ENCODE data around the gene VDAC2. TPM values are rescaled to one million over a fixed set of nuclear protein-coding genes. Genes with fewer than 3 reads are reported as not detected.

Gene VDAC2
- total and polyA plus RNA-seq, 10 of the 15 experiments (the other 5 are each of a cell fraction or from before 2014, with no cell fraction given): 73.4 to 294 (median 146) TPM

- TF ChIP-seq IRF3 (IDR thresholded peaks at IDR 0.05) (no peak), CREM (IDR thresholded peaks at IDR 0.05; ENCODE audit: low read depth) (no peak), CHD4 (IDR thresholded peaks at IDR 0.05) (no peak), NBN (IDR thresholded peaks at IDR 0.05) (no peak)
Measured at GRCh38 chr10:75250934-75251333, 40.3 kb downstream of the VDAC2 start (continued).

- H4K20me1 ChIP-seq (ENCODE audit: control insufficient read depth, insufficient read depth): no peaks in the 10 kb centered on the region
- no peak overlapping the region for H3K9ac ChIP-seq (ENCODE audit: control insufficient read depth, insufficient read depth, low read length)
- no peak overlapping the region for H3K4me2 ChIP-seq (ENCODE audit: control insufficient read depth, insufficient read depth)
- H3K27me3 ChIP-seq (replicated peaks in 1 of 2; ENCODE audit: control insufficient read depth in 2 of 2, insufficient read depth in 2 of 2, low read length in 1 of 2): no peaks in the 10 kb centered on the region
- POLR2A ChIA-PET: no interaction called here
- no peaks in the 10 kb centered on the region for H3K4me1 ChIP-seq (ENCODE audit: control insufficient read depth, insufficient read depth, low read length)
- SMC1A ChIA-PET (ENCODE audit: uncharacterized antibody, unreplicated experiment): interaction anchor here (0.9 kb wide), 1 partner anchor 16 kb away, joined by 4 read pairs; no protein-coding TSS in a partner anchor
- no peaks in the 10 kb centered on the region for H3K79me2 ChIP-seq (ENCODE audit: control insufficient read depth, insufficient read depth, low read length)
- DNase-seq (ENCODE audit: low read depth, low spot score) (no peak), ATAC-seq (no peak), FAIRE-seq (no peak)
- H2AFZ ChIP-seq (ENCODE audit: control insufficient read depth, low read depth, low read length): no peak overlapping the region
- intact Hi-C loops (cut with micrococcal nuclease; ENCODE audit: unreplicated experiment): no loop called here
- H3K9me3 ChIP-seq (replicated peaks; ENCODE audit: control insufficient read depth, insufficient read depth, low read length): peaks cover 4% of the 10 kb centered on the region; the same call in 2 of the 3 replicates
- H3K27ac ChIP-seq (ENCODE audit: control insufficient read depth, insufficient read depth): no peak overlapping the region
- WGBS (ENCODE audit: insufficient coverage, insufficient replicate concordance, low lambda C conversion rate, missing lambda C conversion rate): 93% methylated on average over 1 of the region's 1 CpG
- H3K36me3 ChIP-seq (ENCODE audit: control insufficient read depth in 2 of 2, insufficient read depth in 2 of 2, low read length in 1 of 2): no peaks in the 10 kb centered on the region
- RAD21 ChIA-PET (ENCODE audit: unreplicated experiment): no interaction called here
- CTCF ChIA-PET: no interaction called here
- H3K4me3 ChIP-seq: no peak overlapping the region
- BruUV-seq (replicated peaks): no TSS peak
- TF ChIP-seq CREM (IDR thresholded peaks at IDR 0.05; ENCODE audit: low read depth): no peak
- in situ Hi-C loops (cut with MboI): no loop called here
Measured at GRCh38 chr10:75253281-75254220, 43.0 kb downstream of the VDAC2 start.
